A673 (cell line): Measurements from ENCODE around the gene NXT1. TPM values are rescaled to one million over a fixed set of nuclear protein-coding genes. Genes with fewer than 3 reads are reported as not detected.

ENCODE experiments used
- BruUV-seq: library from RNA; stranded (reverse); fragments of 400-500 nt; replicated peaks from 2 replicates; lab custom pipeline; 2021; lab: Mats Ljungman, UMichigan
- CTCF ChIA-PET: fragments of 300-600 bp; sonication (Branson Sonifier 250); formaldehyde crosslinking; loops from one replicate; lab custom pipeline; 2022; ENCODE audit warnings: antibody characterized with exemption; lab: Charles Lee
- POLR2A ChIA-PET: fragments of 300-600 bp; sonication (Branson Sonifier 250); formaldehyde crosslinking; loops from one replicate; lab custom pipeline; 2022; ENCODE audit warnings: antibody characterized with exemption; ENCODE audit not compliant: low non-redundant PET; lab: Charles Lee
- DNase-seq: peaks from one replicate; pipeline ENCODE4 v3.0.0-alpha.2; 2015; ENCODE audit warnings: low spot score
- H3K27ac ChIP-seq: fragments of 200-600 bp; sonication (generic); 2 replicates; pipeline ENCODE4 v1.5.1; 2016; ENCODE audit warnings: mixed run types, low read depth, mild to moderate bottlenecking, mixed read lengths, antibody characterized with exemption, low read length; ENCODE audit not compliant: poor library complexity, severe bottlenecking
- H3K27me3 ChIP-seq: fragments of 200-600 bp; sonication (generic); replicated peaks from 2 replicates; pipeline ENCODE4 v1.6.1; 2017; ENCODE audit warnings: mixed run types, low read depth, mild to moderate bottlenecking, mixed read lengths, antibody characterized with exemption, low read length; ENCODE audit not compliant: insufficient read depth, poor library complexity
- H3K36me3 ChIP-seq: fragments of 200-600 bp; sonication (generic); 2 replicates; pipeline ENCODE4 v1.6.1; 2016; ENCODE audit warnings: mixed run types, mild to moderate bottlenecking, mixed read lengths, antibody characterized with exemption, low read length; ENCODE audit not compliant: insufficient read depth, poor library complexity, severe bottlenecking
- H3K4me1 ChIP-seq: fragments of 200-600 bp; sonication (generic); 2 replicates; pipeline ENCODE4 v1.6.1; 2017; ENCODE audit warnings: mixed run types, mild to moderate bottlenecking, mixed read lengths, antibody characterized with exemption, low read length; ENCODE audit not compliant: insufficient read depth, poor library complexity, severe bottlenecking
- H3K4me3 ChIP-seq: fragments of 200-600 bp; sonication (generic); 2 replicates; pipeline ENCODE4 v1.5.1; 2016; ENCODE audit warnings: low read depth, mixed run types, mild to moderate bottlenecking, mixed read lengths, low read length; ENCODE audit not compliant: poor library complexity, severe bottlenecking
- H3K9me3 ChIP-seq: fragments of 200-600 bp; sonication (generic); 2 replicates; pipeline ENCODE4 v1.6.1; 2016; ENCODE audit warnings: mixed run types, low read depth, mild to moderate bottlenecking, mixed read lengths, antibody characterized with exemption, low read length; ENCODE audit not compliant: poor library complexity, severe bottlenecking
- CTCF ChIP-seq: fragments of 300-800, 200-600 bp; sonication (generic); conservative IDR thresholded peaks from 2 replicates; pipeline ENCODE4 v1.5.1; 2017; ENCODE audit warnings: low read depth, mild to moderate bottlenecking, antibody characterized with exemption, low read length, moderate library complexity, mixed read lengths
- EZH2 ChIP-seq: fragments of 200-600 bp; sonication (generic); IDR thresholded peaks from 2 replicates; pipeline ENCODE4 v1.6.1; 2017; ENCODE audit warnings: borderline replicate concordance, low read depth, mild to moderate bottlenecking, mixed read lengths, antibody characterized with exemption, low read length; ENCODE audit not compliant: poor library complexity, severe bottlenecking
- intact Hi-C: fragments of 100-400 bp; cut with micrococcal nuclease; formaldehyde crosslinking; loops from one replicate; pipeline ENCODE4 v1.10.0; 2022; ENCODE audit not compliant: unreplicated experiment
- total RNA-seq: library from RNA; stranded (reverse); gene quantifications from 2 replicates; pipeline ENCODE4 v1.2.3, GENCODE V29; 2021

NXT1 gene
- total RNA-seq, 1 experiment from 2014 or later = 34.4 TPM

- H3K4me3 ChIP-seq = no peak overlapping the region
- no peaks in the 10 kb centered on the region for H3K36me3 ChIP-seq
- peaks cover 7% of the 10 kb centered on the region for H3K27me3 ChIP-seq
- intact Hi-C loops = no loop called here
- H3K27ac ChIP-seq = no peak overlapping the region
- ChIA-PET POLR2A (no interaction called here), CTCF (no interaction called here)
- no peaks in the 10 kb centered on the region for H3K4me1 ChIP-seq
- TF ChIP-seq CTCF (no peak), EZH2 (no peak)
- no TSS peak for BruUV-seq
- H3K9me3 ChIP-seq = no peaks in the 10 kb centered on the region
- DNase-seq = no peak
These were observed 40.8 kb upstream of the NXT1 start for GRCh38 chr20:23309781-23310180.

- no peak overlapping the region for H3K27ac ChIP-seq
- H3K4me3 ChIP-seq = no peak overlapping the region
- peaks cover 11% of the 10 kb centered on the region for H3K27me3 ChIP-seq
- ChIA-PET CTCF (no interaction called here), POLR2A (no interaction called here)
- H3K36me3 ChIP-seq = no peaks in the 10 kb centered on the region
- BruUV-seq = no TSS peak
- H3K4me1 ChIP-seq = no peaks in the 10 kb centered on the region
- intact Hi-C loops = no loop called here
- no peaks in the 10 kb centered on the region for H3K9me3 ChIP-seq
- TF ChIP-seq CTCF (no peak), EZH2 (no peak)
- no peak for DNase-seq
These were observed 38.6 kb upstream of the NXT1 start for GRCh38 chr20:23311947-23312506.

GRCh38 chr20:23313271-23313670 lies 37.3 kb upstream of the NXT1 start:
- BruUV-seq = no TSS peak
- Histone ChIP-seq H3K9me3 (no peaks in the 10 kb centered on the region), H3K36me3 (no peaks in the 10 kb centered on the region), H3K27me3 (peaks cover 11% of the 10 kb centered on the region), H3K27ac (no peak overlapping the region), H3K4me3 (no peak overlapping the region), H3K4me1 (no peaks in the 10 kb centered on the region)
- intact Hi-C loops = no loop called here
- DNase-seq = no peak
- POLR2A ChIA-PET = interaction anchor here (0.5 kb wide), 1 partner anchor 359 kb away, joined by 4 read pairs; no protein-coding TSS in a partner anchor
- CTCF ChIA-PET = no interaction called here
- TF ChIP-seq CTCF (no peak), EZH2 (no peak)
